Suppressor macrophage treated with lipopolysaccharide for 4 hours (primary cell): ENCODE measurements around the gene CCNB2.
A peak's percentile ranks its signal among the peaks of the same experiment; 100 is the strongest.
"Not testable (repeated sequence)": the region's sequence is repeated elsewhere in the genome, so short reads cannot be mapped to it uniquely, and the experiment has no call there.

ENCODE experiments used
- DNase-seq: peaks from one replicate; pipeline ENCODE4 v3.0.0-alpha.2; 2020

Gene CCNB2

GRCh38 chr15:59137566-59137965, 32.6 kb downstream of the CCNB2 start:
- DNase-seq, result no peak

GRCh38 chr15:59138243-59138642, 33.3 kb downstream of the CCNB2 start:
- peak; percentile 49 for DNase-seq

- DNase-seq, result no peak
These were observed 35.7 kb downstream of the CCNB2 start for GRCh38 chr15:59140422-59141226.

- no peak for DNase-seq
These were observed 38.3 kb downstream of the CCNB2 start for GRCh38 chr15:59143281-59143680.

GRCh38 chr15:59144594-59144993, 39.6 kb downstream of the CCNB2 start:
- not testable (repeated sequence) for DNase-seq

GRCh38 chr15:59147666-59148065, 42.7 kb downstream of the CCNB2 start:
- no peak for DNase-seq

- DNase-seq, result no peak
These were observed 43.3 kb downstream of the CCNB2 start for GRCh38 chr15:59148153-59148833.

- no peak for DNase-seq
These were observed 45.2 kb downstream of the CCNB2 start for GRCh38 chr15:59150185-59150584.

- no peak for DNase-seq
These were observed 47.9 kb downstream of the CCNB2 start for GRCh38 chr15:59152694-59153450.

- no peak for DNase-seq
These were observed 48.5 kb downstream of the CCNB2 start for GRCh38 chr15:59153466-59153865.

- no peak for DNase-seq
These were observed 49.3 kb downstream of the CCNB2 start for GRCh38 chr15:59154243-59154642.

- DNase-seq, result no peak
These were observed 50.5 kb downstream of the CCNB2 start for GRCh38 chr15:59155431-59155830.

- no peak for DNase-seq
These were observed 52.5 kb downstream of the CCNB2 start for GRCh38 chr15:59157396-59157795.

GRCh38 chr15:59157840-59158700, 53.1 kb downstream of the CCNB2 start:
- no peak for DNase-seq

- no peak for DNase-seq
These were observed 53.7 kb downstream of the CCNB2 start for GRCh38 chr15:59158701-59159034.

GRCh38 chr15:59159210-59159609, 54.3 kb downstream of the CCNB2 start:
- no peak for DNase-seq

- DNase-seq, result no peak
These were observed 56.1 kb downstream of the CCNB2 start for GRCh38 chr15:59160880-59161593.

GRCh38 chr15:59162080-59162479, 57.1 kb downstream of the CCNB2 start:
- not testable (repeated sequence) for DNase-seq

- DNase-seq, result no peak
These were observed 60.8 kb downstream of the CCNB2 start for GRCh38 chr15:59165726-59166125.

- DNase-seq, result no peak
These were observed 61.2 kb downstream of the CCNB2 start for GRCh38 chr15:59166166-59166565.

GRCh38 chr15:59166601-59167265, 61.8 kb downstream of the CCNB2 start:
- no peak for DNase-seq

- DNase-seq, result peak; percentile 67
These were observed 63.6 kb downstream of the CCNB2 start for GRCh38 chr15:59168536-59168935.
